ENCODE data around the gene ABCC1. TPM values are rescaled to one million over a fixed set of nuclear protein-coding genes. Genes with fewer than 3 reads are reported as not detected.

Gene ABCC1
- total RNA-seq, 1 donor from 2014 or later: 53.7 TPM

DNA sequence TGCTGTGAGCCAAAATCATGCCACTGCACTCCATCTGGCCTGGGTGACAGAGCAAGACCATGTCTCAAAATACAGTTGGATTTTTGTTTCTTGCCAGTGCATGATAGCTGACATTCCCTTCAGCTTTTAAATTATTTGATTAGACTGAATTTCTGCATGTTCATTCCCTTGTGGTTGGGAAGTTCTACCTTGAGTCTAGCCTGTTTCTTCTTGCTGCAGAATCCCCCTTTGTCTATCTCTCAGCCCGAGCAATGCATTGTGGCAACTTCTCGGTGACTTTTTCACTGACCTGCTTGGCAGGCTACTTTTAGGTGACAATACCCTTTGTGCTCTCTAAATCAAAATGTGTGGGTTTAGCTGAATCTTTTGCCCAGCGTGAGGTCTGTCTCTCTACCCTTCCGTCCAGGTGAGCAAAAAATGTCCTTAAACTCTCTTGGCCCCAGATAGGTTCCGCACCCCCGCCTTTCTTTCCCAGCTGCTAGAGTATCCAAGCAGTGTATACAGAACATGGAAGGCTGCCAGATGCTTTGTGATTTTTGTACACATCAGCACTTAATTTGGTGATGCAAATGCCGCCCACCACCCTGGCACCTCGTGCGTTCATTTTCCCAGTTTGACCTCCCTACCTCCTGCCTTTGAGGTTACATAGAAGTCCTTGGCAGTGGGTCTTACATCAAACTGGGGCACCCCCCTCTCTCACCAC, 143.7 kb downstream of the ABCC1 start:
- no peak overlapping the region for H3K27ac Mint-ChIP-seq
- peaks cover 6% of the 10 kb centered on the region for H3K4me1 Mint-ChIP-seq (ENCODE audit: unreplicated experiment)
- no peak overlapping the region for H3K4me3 Mint-ChIP-seq
- no peaks in the 10 kb centered on the region for H3K9me3 Mint-ChIP-seq
- DNase-seq (ENCODE audit: extremely low spot score, unreplicated experiment): no peak
- no peaks in the 10 kb centered on the region for H3K27me3 Mint-ChIP-seq
- peaks cover 13% of the 10 kb centered on the region for H3K36me3 Mint-ChIP-seq
- TF ChIP-seq, protein P1, sequence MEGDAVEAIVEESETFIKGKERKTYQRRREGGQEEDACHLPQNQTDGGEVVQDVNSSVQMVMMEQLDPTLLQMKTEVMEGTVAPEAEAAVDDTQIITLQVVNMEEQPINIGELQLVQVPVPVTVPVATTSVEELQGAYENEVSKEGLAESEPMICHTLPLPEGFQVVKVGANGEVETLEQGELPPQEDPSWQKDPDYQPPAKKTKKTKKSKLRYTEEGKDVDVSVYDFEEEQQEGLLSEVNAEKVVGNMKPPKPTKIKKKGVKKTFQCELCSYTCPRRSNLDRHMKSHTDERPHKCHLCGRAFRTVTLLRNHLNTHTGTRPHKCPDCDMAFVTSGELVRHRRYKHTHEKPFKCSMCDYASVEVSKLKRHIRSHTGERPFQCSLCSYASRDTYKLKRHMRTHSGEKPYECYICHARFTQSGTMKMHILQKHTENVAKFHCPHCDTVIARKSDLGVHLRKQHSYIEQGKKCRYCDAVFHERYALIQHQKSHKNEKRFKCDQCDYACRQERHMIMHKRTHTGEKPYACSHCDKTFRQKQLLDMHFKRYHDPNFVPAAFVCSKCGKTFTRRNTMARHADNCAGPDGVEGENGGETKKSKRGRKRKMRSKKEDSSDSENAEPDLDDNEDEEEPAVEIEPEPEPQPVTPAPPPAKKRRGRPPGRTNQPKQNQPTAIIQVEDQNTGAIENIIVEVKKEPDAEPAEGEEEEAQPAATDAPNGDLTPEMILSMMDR (conservative IDR thresholded peaks at IDR 0.05): no peak

DNA sequence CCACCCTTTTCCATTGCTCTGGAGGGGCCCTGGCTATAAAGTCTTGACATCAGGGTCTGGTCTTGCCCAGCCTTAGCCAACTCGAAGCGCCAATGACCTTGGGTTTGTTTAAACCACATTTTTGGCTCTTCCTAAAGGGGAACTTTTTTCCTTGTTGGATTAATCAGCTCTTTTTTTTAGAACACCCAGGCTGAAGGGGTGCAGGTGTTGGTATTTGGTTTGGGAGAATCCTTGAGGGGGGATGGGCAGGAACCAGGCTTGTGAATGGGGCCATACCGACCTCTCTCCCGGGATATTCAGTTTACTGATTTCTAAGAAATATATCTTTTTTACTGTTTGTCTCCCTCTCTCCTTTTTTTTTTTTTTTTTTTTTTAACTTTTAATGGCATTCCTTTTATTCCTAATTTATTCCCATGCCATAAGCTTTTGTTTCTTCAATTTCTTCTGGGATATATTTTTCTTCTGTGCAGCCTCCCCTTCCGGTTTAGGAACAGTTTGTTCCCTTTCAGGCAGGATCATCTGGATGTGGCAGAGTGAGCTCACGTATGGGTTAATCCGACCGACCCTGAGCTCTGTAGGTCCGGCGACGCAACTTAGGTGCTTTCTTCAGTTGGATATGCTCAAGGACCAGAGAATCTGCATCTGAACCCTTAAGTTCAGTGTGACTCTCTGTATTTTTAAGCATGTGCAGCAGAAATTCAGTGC, 144.4 kb downstream of the ABCC1 start:
- no peak for DNase-seq (ENCODE audit: extremely low spot score, unreplicated experiment)
- Mint-ChIP-seq H3K27ac (no peak overlapping the region), H3K36me3 (peaks cover 16% of the 10 kb centered on the region), H3K4me3 (no peak overlapping the region), H3K4me1 (ENCODE audit: unreplicated experiment) (peaks cover 6% of the 10 kb centered on the region), H3K9me3 (no peaks in the 10 kb centered on the region), H3K27me3 (no peaks in the 10 kb centered on the region)
- TF ChIP-seq, protein P1 (conservative IDR thresholded peaks at IDR 0.05): no peak

DNA sequence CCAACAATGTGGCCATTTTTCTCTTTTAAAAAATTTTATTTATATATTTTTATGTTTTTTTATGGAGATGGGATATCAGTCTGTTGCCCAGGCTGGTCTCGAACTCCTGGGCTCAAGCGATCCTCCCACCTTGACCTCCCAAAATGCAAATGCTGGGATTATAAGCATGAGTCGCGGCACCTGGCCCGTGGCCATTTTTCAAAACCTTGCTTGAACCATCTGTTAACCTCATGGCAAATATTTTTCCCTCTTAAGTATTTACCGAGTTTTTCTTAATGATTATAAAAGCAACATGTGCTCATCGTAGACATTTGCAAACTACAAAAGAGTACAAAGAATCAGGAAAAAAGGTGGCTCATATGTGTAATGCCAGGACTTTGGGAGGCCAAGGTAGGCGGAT, 146.2 kb downstream of the ABCC1 start:
- Mint-ChIP-seq H3K36me3 (peaks cover 8% of the 10 kb centered on the region), H3K4me1 (ENCODE audit: unreplicated experiment) (peaks cover 6% of the 10 kb centered on the region), H3K27ac (no peak overlapping the region), H3K9me3 (no peaks in the 10 kb centered on the region), H3K27me3 (no peaks in the 10 kb centered on the region), H3K4me3 (no peak overlapping the region)
- DNase-seq (ENCODE audit: extremely low spot score, unreplicated experiment): no peak
- TF ChIP-seq, protein P1 (conservative IDR thresholded peaks at IDR 0.05): no peak

DNA sequence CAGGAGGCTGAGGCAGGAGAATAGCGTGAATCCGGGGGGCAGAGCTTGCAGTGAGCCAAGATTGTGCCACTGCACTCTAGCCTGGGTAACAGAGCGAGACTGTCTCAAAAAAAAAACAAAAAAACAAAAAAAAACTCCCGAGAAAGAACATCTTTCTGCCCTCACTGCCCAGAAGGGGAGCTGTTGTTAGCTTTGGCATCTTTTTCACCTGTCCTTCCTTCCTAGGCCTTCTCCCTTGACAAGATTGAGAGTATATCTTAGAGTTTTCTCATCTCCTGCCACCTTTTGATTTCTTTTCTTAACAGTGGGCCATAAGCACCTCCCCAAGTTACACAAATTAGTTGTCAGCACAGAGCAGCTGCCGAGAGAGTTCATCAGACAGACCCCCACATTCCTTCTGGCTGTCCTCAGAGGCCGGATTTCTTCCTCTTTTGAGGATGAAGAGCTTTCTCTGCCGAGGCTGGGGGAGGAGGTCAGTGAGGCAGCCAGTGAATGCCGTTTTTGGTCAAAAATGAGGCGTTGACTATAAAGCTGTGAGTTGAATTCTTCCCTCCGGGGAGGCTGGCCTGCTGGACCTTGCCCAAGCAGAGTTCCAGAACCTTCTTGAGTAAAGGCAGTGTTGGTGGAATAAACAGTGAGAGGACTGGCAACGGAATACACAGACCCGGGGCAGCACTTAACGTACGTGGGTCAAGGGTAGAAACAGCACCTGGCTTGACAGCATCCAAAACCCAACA, 146.9 kb downstream of the ABCC1 start:
- TF ChIP-seq, protein P1 (conservative IDR thresholded peaks at IDR 0.05): peak; percentile 50
- H3K4me3 Mint-ChIP-seq: no peak overlapping the region
- H3K9me3 Mint-ChIP-seq: no peaks in the 10 kb centered on the region
- peaks cover 8% of the 10 kb centered on the region for H3K36me3 Mint-ChIP-seq
- H3K27ac Mint-ChIP-seq: peak overlapping the region; percentile 23
- no peaks in the 10 kb centered on the region for H3K27me3 Mint-ChIP-seq
- DNase-seq (ENCODE audit: extremely low spot score, unreplicated experiment): no peak
- peaks cover 6% of the 10 kb centered on the region for H3K4me1 Mint-ChIP-seq (ENCODE audit: unreplicated experiment)

DNA sequence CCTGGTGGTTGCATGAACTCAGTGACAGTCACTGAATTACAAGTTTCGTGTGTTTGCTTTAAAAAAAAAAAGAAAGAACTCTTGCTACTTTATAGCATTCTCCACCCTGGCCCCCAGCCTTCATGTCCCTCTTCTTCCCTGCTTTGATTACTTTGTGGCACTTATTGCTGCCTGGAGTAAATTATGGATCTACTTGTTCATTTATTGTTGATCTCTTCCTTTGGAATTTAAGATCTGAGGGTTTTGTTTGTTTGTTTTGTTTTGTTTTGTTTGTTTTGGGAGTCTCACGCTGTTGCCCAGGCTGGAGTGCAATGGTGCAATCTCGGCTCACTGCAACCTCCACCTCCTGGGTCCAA, 147.4 kb downstream of the ABCC1 start:
- Mint-ChIP-seq H3K27me3 (no peaks in the 10 kb centered on the region), H3K27ac (peak overlapping the region; percentile 23)

More for the DNA sequence above, 147.4 kb downstream of the ABCC1 start:
- no peak overlapping the region for H3K4me3 Mint-ChIP-seq
- H3K4me1 Mint-ChIP-seq (ENCODE audit: unreplicated experiment): peaks cover 6% of the 10 kb centered on the region
- peaks cover 14% of the 10 kb centered on the region for H3K36me3 Mint-ChIP-seq
- TF ChIP-seq, protein P1 (conservative IDR thresholded peaks at IDR 0.05): no peak
- H3K9me3 Mint-ChIP-seq: no peaks in the 10 kb centered on the region
- no peak for DNase-seq (ENCODE audit: extremely low spot score, unreplicated experiment)
